H9 (cell line): Measurements from ENCODE around the gene CDKN2D. TPM values are rescaled to one million over a fixed set of nuclear protein-coding genes. Genes with fewer than 3 reads are reported as not detected.

Experiments
- DNase-seq: peaks from one replicate; pipeline ENCODE4 v3.0.0-alpha.2; 2017
- H2AFZ ChIP-seq: one replicate; pipeline ENCODE4 v1.6.1; 2013; ENCODE audit warnings: mild to moderate bottlenecking, low read length, control low read depth, moderate library complexity
- H2AK5ac ChIP-seq: 2 replicates; pipeline ENCODE4 v1.6.1; 2013; ENCODE audit warnings: low read length, control low read depth, mixed read lengths; ENCODE audit not compliant: insufficient read length
- H2BK120ac ChIP-seq: one replicate; pipeline ENCODE4 v1.6.1; 2013; ENCODE audit warnings: low read depth, mild to moderate bottlenecking, low read length, control low read depth, inconsistent platforms; ENCODE audit not compliant: poor library complexity, severe bottlenecking
- H2BK12ac ChIP-seq: 2 replicates; pipeline ENCODE4 v1.6.1; 2013; ENCODE audit warnings: low read length, control low read depth, mixed read lengths, low read depth; ENCODE audit not compliant: insufficient read length
- H2BK15ac ChIP-seq: 2 replicates; pipeline ENCODE4 v1.6.1; 2013; ENCODE audit warnings: low read depth, low read length, control low read depth
- H2BK20ac ChIP-seq: one replicate; pipeline ENCODE4 v1.6.1; 2013; ENCODE audit warnings: low read depth, mild to moderate bottlenecking, low read length, control low read depth, inconsistent platforms; ENCODE audit not compliant: poor library complexity, severe bottlenecking
- H2BK5ac ChIP-seq: 2 replicates; pipeline ENCODE4 v1.6.1; 2013; ENCODE audit warnings: low read length, control low read depth, mixed read lengths; ENCODE audit not compliant: insufficient read length
- H3K14ac ChIP-seq: 2 replicates; pipeline ENCODE4 v1.6.1; 2013; ENCODE audit warnings: low read length, control low read depth; ENCODE audit not compliant: insufficient read depth
- H3K18ac ChIP-seq: 2 replicates; pipeline ENCODE4 v1.6.1; 2013; ENCODE audit warnings: low read depth, mild to moderate bottlenecking, mixed read lengths, low read length, control low read depth; ENCODE audit not compliant: insufficient read length
- H3K23ac ChIP-seq: 2 replicates; pipeline ENCODE4 v1.6.1; 2013; ENCODE audit warnings: low read length, control low read depth, mixed read lengths, low read depth; ENCODE audit not compliant: insufficient read length
- H3K23me2 ChIP-seq: 2 replicates; pipeline ENCODE4 v1.6.1; 2013; ENCODE audit warnings: low read depth, mild to moderate bottlenecking, mixed read lengths, low read length, control low read depth; ENCODE audit not compliant: insufficient read length, poor library complexity, severe bottlenecking
- H3K27ac ChIP-seq: 2 replicates; pipeline ENCODE4 v1.5.1; 2013; ENCODE audit warnings: low read length, control low read depth, mixed read lengths, low read depth; ENCODE audit not compliant: insufficient read length
- H3K27me3 ChIP-seq: 2 replicates; pipeline ENCODE4 v1.6.1; 2013; ENCODE audit warnings: low read length, control low read depth, inconsistent platforms; ENCODE audit not compliant: insufficient read depth
- H3K4ac ChIP-seq: 2 replicates; pipeline ENCODE4 v1.6.1; 2013; ENCODE audit warnings: low read depth, mild to moderate bottlenecking, control low read depth, inconsistent platforms, low read length, moderate library complexity
- H3K4me1 ChIP-seq: 2 replicates; pipeline ENCODE4 v1.6.1; 2013; ENCODE audit warnings: low read length, control low read depth, inconsistent platforms; ENCODE audit not compliant: insufficient read depth
- H3K4me2 ChIP-seq: 2 replicates; pipeline ENCODE4 v1.6.1; 2013; ENCODE audit warnings: low read length, control low read depth, mixed read lengths; ENCODE audit not compliant: insufficient read length, insufficient read depth
- H3K56ac ChIP-seq: 2 replicates; pipeline ENCODE4 v1.6.1; 2013; ENCODE audit warnings: low read depth, mild to moderate bottlenecking, mixed read lengths, low read length, control low read depth; ENCODE audit not compliant: insufficient read length
- H3K79me1 ChIP-seq: 2 replicates; pipeline ENCODE4 v1.6.1; 2013; ENCODE audit warnings: low read depth, mild to moderate bottlenecking, moderate library complexity, low read length, control low read depth, inconsistent platforms; ENCODE audit not compliant: insufficient read depth, poor library complexity, severe bottlenecking
- H3K79me2 ChIP-seq: 2 replicates; pipeline ENCODE4 v1.6.1; 2013; ENCODE audit warnings: low read length, control low read depth, inconsistent platforms; ENCODE audit not compliant: insufficient read depth
- H3K9ac ChIP-seq: 2 replicates; pipeline ENCODE4 v1.6.1; 2013; ENCODE audit warnings: low read length, control low read depth, mixed read lengths; ENCODE audit not compliant: insufficient read length; ENCODE audit errors: extremely low read depth
- H3K9me3 ChIP-seq: one replicate; pipeline ENCODE4 v1.6.1; 2013; ENCODE audit warnings: low read depth, low read length, inconsistent platforms; ENCODE audit not compliant: control insufficient read depth
- H3T11ph ChIP-seq: one replicate; pipeline ENCODE4 v1.6.1; 2013; ENCODE audit warnings: mild to moderate bottlenecking, low read length, control low read depth, inconsistent platforms
- H4K20me1 ChIP-seq: one replicate; pipeline ENCODE4 v1.6.1; 2013; ENCODE audit not compliant: control insufficient read depth, insufficient read length, insufficient read depth
- H4K5ac ChIP-seq: 2 replicates; pipeline ENCODE4 v1.6.1; 2013; ENCODE audit warnings: low read depth, mild to moderate bottlenecking, mixed read lengths, low read length, control low read depth; ENCODE audit not compliant: insufficient read length
- H4K8ac ChIP-seq: replicated peaks from 2 replicates; pipeline ENCODE4 v1.6.1; 2013; ENCODE audit warnings: low read length, control low read depth, mixed read lengths, low read depth; ENCODE audit not compliant: insufficient read length
- H4K91ac ChIP-seq: 2 replicates; pipeline ENCODE4 v1.6.1; 2013; ENCODE audit warnings: low read depth, mild to moderate bottlenecking, moderate library complexity, mixed read lengths, low read length, control low read depth; ENCODE audit not compliant: insufficient read length
- H3K27ac Mint-ChIP-seq, 3 experiments: 2 replicates in 2 of 3; 3 replicates in 1 of 3; pipeline ENCODE4 v1.8.0; 2020 to 2021; ENCODE audit warnings: mixed read lengths in 3 of 3, mild to moderate bottlenecking in 1 of 3, moderate library complexity in 1 of 3
- H3K27me3 Mint-ChIP-seq: 2 replicates; pipeline ENCODE4 v1.8.0; 2021; ENCODE audit warnings: low read depth, mild to moderate bottlenecking, moderate library complexity, mixed read lengths
- H3K36me3 Mint-ChIP-seq, 3 experiments: 2 replicates in 2 of 3; 3 replicates in 1 of 3; pipeline ENCODE4 v1.8.0; 2020 to 2021; ENCODE audit warnings: low read depth in 3 of 3, mixed read lengths in 3 of 3; ENCODE audit not compliant: insufficient read depth in 1 of 3
- H3K4me1 Mint-ChIP-seq, 2 experiments: 2 replicates each; pipeline ENCODE4 v1.8.0; 2020; ENCODE audit warnings: mixed read lengths in 2 of 2
- H3K4me3 Mint-ChIP-seq, 2 experiments: 2 replicates in 1 of 2; 3 replicates in 1 of 2; pipeline ENCODE4 v1.8.0; 2020 to 2021; ENCODE audit warnings: mild to moderate bottlenecking in 2 of 2, mixed read lengths in 2 of 2, moderate library complexity in 1 of 2
- H3K9me3 Mint-ChIP-seq, 2 experiments: 2 replicates in 1 of 2; 3 replicates in 1 of 2; pipeline ENCODE4 v1.8.0; 2020; ENCODE audit warnings: mild to moderate bottlenecking in 2 of 2, mixed read lengths in 2 of 2, moderate library complexity in 1 of 2
- WGBS: extraction: QIAGEN DNeasy Blood & Tissue Kit; methylation state at CpG from one replicate; pipeline ENCODE4 v1.1.7; 2013; ENCODE audit warnings: missing lambda C conversion rate, low lambda C conversion rate, mixed read lengths; ENCODE audit not compliant: insufficient read length; ENCODE audit errors: extremely low coverage; 5-methylcytosine and 5-hydroxymethylcytosine counted together
- total RNA-seq: library from RNA; stranded (reverse); gene quantifications from 2 replicates; pipeline ENCODE4 v1.2.1, GENCODE V29; 2021
- TF ChIP-seq, protein P1 (sequence below): fragments of 200-600 bp; sonication (generic); conservative IDR thresholded peaks from 3 replicates; pipeline ENCODE4 v1.8.0; 2021; ENCODE audit warnings: antibody characterized with exemption, mild to moderate bottlenecking

CDKN2D gene
- total RNA-seq, 1 experiment from 2014 or later: 2.8 TPM

- Mint-ChIP-seq H3K4me1 (peaks cover 33 to 39% of the 10 kb centered on the region in 2 experiments), H3K4me3 (peak overlapping the region; percentile 81 to 90), H3K27me3 (peaks cover 16% of the 10 kb centered on the region), H3K27ac (peak overlapping the region in 2 of 3 experiments; percentile 49 to 68; a peak in 3 of 7 replicates), H3K36me3 (peaks cover 4 to 13% (median 7%) of the 10 kb centered on the region in 3 experiments; a peak in 6 of 7 replicates), H3K9me3 (no peaks in the 10 kb centered on the region)
- Histone ChIP-seq H3K56ac (no peak overlapping the region), H4K5ac (no peak overlapping the region), H3T11ph (no peak overlapping the region), H3K79me2 (no peaks in the 10 kb centered on the region), H2AFZ (no peak overlapping the region), H2BK20ac (no peak overlapping the region), H3K23me2 (peaks cover 10% of the 10 kb centered on the region), H3K23ac (no peak overlapping the region), H2BK5ac (no peak overlapping the region), H3K4me1 (no peaks in the 10 kb centered on the region), H3K14ac (no peak overlapping the region), H3K27ac (no peak overlapping the region), H2BK120ac (no peak overlapping the region), H4K20me1 (no peaks in the 10 kb centered on the region), H3K9ac (no peak overlapping the region), H2AK5ac (no peak overlapping the region), H2BK12ac (no peak overlapping the region), H4K8ac (no peak overlapping the region), H3K18ac (no peak overlapping the region), H2BK15ac (no peak overlapping the region), H3K79me1 (no peaks in the 10 kb centered on the region), H3K4ac (no peak overlapping the region), H3K9me3 (no peaks in the 10 kb centered on the region), H4K91ac (no peak overlapping the region), H3K4me2 (peak overlapping the region; percentile 71), H3K27me3 (no peaks in the 10 kb centered on the region)
- WGBS: no CpG with 5 or more reads among the region's 58 CpGs
- TF ChIP-seq, protein P1, sequence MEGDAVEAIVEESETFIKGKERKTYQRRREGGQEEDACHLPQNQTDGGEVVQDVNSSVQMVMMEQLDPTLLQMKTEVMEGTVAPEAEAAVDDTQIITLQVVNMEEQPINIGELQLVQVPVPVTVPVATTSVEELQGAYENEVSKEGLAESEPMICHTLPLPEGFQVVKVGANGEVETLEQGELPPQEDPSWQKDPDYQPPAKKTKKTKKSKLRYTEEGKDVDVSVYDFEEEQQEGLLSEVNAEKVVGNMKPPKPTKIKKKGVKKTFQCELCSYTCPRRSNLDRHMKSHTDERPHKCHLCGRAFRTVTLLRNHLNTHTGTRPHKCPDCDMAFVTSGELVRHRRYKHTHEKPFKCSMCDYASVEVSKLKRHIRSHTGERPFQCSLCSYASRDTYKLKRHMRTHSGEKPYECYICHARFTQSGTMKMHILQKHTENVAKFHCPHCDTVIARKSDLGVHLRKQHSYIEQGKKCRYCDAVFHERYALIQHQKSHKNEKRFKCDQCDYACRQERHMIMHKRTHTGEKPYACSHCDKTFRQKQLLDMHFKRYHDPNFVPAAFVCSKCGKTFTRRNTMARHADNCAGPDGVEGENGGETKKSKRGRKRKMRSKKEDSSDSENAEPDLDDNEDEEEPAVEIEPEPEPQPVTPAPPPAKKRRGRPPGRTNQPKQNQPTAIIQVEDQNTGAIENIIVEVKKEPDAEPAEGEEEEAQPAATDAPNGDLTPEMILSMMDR: no peak
- DNase-seq: peak; percentile 69
Observed at GRCh38 chr19:10568062-10568825, 535 bp downstream of the CDKN2D start.
